Keratinocyte (primary cell): ENCODE results near the gene SMYD3.

Experiments used
- EZH2 ChIP-seq: IDR thresholded peaks from one replicate; pipeline ENCODE4 v1.6.1; 2012; ENCODE audit warnings: inconsistent platforms, mild to moderate bottlenecking, low read length, moderate library complexity
- TF ChIP-seq, protein P1 (sequence below), 3 experiments: IDR thresholded peaks in 1 of 3; conservative IDR thresholded peaks in 1 of 3; optimal IDR thresholded peaks in 1 of 3; 2 replicates in 2 of 3; 3 replicates in 1 of 3; pipeline versions ENCODE3 to v1.5.1; 2011; ENCODE audit warnings: low read length in 3 of 3, mild to moderate bottlenecking in 3 of 3, moderate library complexity in 2 of 3, control low read depth in 1 of 3, inconsistent platforms in 1 of 3; ENCODE audit not compliant: insufficient read depth in 2 of 3; ENCODE audit errors: extremely low read depth in 1 of 3

DNA sequence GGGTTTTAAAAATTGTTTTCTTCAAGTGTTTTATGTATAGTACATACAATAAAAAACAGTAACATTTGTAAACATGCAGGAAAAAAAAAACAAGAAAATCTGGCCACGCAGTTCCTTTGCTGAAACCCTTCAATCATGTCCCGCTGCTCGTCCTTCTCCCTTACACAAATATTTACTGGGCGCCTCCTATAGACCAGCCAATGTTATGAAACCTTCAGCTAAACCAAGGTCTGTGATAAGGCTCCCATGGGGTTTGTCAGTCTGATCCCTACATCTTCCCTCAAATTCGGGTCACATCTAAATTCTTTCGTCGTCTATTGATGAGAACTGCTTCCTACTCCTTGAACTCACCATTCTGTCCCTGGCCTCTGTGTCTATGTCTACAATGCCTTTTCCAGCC is 583.9 kb downstream of the SMYD3 start:
- TF ChIP-seq, protein P1, sequence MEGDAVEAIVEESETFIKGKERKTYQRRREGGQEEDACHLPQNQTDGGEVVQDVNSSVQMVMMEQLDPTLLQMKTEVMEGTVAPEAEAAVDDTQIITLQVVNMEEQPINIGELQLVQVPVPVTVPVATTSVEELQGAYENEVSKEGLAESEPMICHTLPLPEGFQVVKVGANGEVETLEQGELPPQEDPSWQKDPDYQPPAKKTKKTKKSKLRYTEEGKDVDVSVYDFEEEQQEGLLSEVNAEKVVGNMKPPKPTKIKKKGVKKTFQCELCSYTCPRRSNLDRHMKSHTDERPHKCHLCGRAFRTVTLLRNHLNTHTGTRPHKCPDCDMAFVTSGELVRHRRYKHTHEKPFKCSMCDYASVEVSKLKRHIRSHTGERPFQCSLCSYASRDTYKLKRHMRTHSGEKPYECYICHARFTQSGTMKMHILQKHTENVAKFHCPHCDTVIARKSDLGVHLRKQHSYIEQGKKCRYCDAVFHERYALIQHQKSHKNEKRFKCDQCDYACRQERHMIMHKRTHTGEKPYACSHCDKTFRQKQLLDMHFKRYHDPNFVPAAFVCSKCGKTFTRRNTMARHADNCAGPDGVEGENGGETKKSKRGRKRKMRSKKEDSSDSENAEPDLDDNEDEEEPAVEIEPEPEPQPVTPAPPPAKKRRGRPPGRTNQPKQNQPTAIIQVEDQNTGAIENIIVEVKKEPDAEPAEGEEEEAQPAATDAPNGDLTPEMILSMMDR (optimal IDR thresholded peaks at IDR 0.05 in 1 of 3, IDR thresholded peaks at IDR 0.05 in 1 of 3, conservative IDR thresholded peaks at IDR 0.05 in 1 of 3; ENCODE audit: extremely low read depth in 1 of 3, insufficient read depth in 2 of 3, low read length in 3 of 3): no peak
- no peak for TF ChIP-seq EZH2
